G401.6 (cell line): Measurements from ENCODE around the gene PLEKHG4.

Source experiments
- FAIRE-seq: peaks from 2 replicates; lab custom pipeline; 2012; peaks lifted over from hg19 to GRCh38; lab: Jason Lieb, UNC

PLEKHG4 gene, protein sequence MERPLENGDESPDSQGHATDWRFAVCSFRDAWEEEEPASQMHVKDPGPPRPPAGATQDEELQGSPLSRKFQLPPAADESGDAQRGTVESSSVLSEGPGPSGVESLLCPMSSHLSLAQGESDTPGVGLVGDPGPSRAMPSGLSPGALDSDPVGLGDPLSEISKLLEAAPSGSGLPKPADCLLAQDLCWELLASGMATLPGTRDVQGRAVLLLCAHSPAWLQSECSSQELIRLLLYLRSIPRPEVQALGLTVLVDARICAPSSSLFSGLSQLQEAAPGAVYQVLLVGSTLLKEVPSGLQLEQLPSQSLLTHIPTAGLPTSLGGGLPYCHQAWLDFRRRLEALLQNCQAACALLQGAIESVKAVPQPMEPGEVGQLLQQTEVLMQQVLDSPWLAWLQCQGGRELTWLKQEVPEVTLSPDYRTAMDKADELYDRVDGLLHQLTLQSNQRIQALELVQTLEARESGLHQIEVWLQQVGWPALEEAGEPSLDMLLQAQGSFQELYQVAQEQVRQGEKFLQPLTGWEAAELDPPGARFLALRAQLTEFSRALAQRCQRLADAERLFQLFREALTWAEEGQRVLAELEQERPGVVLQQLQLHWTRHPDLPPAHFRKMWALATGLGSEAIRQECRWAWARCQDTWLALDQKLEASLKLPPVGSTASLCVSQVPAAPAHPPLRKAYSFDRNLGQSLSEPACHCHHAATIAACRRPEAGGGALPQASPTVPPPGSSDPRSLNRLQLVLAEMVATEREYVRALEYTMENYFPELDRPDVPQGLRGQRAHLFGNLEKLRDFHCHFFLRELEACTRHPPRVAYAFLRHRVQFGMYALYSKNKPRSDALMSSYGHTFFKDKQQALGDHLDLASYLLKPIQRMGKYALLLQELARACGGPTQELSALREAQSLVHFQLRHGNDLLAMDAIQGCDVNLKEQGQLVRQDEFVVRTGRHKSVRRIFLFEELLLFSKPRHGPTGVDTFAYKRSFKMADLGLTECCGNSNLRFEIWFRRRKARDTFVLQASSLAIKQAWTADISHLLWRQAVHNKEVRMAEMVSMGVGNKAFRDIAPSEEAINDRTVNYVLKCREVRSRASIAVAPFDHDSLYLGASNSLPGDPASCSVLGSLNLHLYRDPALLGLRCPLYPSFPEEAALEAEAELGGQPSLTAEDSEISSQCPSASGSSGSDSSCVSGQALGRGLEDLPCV

DNA sequence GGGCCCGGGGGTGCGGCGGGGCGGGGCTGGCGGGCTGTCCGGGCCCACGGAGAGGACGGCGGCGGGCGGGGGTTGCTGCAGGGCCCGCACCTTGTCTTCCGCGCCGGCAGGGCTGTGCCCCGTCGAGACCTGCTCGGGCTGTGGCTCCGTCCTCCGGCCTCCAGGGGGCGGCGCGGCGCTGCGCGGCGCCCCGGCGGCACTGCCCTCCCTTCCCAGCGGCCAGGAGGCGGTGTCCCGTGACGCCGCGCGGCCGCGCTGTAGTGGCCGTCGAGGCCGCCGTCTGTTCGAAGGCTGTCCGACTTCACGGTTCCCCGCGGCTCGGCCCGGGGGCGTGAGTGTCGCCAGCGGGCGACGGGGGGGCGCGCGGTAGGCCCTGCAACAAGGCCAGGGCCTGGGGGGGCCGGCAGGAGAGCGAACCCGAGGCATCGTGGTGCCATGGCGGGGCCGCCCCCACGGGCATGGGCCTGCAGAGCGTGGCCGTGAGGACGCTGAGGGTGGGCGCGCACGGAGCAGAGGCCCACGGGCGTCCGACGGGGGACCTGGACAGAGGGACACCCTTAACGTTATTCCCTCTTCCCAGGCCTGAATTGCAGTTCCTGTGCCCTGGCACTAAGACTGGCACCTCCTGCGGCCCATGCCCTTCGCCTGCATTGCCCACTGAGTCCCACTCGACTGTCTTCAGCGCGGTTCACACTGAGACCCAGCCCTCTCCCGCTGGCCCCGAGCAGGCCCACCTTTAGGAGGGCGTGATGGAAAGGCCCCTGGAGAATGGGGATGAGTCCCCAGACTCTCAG lies at the start of gene PLEKHG4:
PLEKHG4 (plus strand) TSS at position 237 of the 794 bp plus-strand sequence; CDS start at position 750, 513 bp downstream.
- FAIRE-seq, result no peak

DNA sequence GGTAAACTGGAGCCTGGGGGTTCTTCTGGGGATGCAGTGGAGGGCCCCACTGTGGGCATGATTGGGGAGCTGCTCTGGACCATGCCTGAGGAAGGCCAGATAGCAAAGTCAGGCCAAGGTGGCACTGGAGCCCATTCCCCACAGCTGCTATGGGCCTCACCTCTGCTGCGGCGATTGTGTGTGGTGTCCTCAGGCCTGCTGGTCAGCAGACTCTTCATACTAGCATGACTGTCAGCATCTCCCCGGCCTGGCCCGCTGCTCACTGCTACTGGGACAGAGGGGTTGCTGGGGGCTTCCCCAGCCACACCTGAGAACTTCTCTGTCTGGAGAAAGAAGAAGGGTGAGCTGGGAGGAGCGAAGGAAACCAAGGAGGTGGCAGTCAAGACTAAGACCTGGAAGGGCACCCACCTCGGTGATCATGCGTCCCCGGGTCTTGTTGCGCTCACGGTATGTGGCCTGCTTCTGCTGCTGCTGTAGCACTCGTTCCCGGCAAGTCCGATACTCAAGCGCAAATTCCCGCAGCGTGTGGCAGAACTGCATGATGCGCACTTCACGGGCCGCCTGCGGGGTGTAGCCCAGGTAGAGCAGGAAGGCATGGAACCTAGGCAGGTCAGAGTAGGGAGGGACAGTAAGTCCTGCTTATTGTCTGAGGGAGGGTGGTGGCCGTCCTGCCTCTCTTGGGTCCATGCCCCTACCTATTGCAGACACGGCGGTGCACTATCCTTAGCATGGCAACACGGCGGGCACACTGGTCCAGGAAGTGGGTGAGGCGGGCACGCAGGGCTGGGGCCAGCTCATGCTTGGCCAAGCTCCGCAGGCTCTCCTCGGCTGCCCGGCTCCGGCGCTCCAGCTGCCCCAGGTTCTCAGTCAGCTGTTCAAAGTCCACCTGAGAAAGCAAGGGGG lies 49.2 kb upstream of the PLEKHG4 start:
- FAIRE-seq, result no peak

DNA sequence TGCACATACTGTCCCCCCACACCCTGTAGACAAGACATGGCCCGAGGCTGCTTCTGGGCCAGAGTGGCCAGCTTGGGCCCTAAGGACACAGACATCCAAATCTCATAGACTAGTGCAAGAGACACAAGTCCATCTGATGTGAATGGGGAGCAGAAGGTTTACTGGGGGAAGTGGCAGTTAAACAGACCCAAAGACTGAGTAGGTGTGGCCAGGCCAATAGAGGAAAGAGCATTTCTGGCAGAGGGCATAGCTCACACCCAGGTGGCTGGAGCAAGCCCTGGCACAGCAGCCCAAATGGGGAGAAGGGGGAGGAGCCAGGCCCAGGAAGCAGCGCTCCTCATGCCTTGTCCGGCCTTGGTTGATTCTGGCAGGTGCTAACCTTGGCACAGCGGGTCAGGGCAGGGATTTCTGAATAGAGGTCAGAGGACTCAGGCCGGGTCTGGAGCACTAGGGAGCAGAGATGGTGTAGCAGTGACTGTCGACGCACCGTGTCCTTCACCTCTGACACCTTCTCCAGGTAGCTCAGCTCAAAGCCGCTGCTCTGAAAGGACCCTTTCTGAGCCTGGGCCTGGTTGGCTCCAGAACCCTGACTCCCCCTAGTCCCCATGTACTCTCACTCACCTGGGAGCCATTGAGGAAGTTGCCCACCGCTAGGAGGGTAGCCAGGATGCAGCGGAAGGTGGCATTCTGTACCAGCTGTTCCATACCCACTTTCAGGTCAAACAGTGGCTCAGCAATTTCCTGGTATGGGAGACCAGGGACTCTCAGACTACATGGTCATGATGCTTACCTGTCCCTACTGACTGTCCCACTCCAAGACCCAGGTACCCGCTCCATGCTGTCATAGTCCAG lies 48.3 kb upstream of the PLEKHG4 start:
- no peak for FAIRE-seq

DNA sequence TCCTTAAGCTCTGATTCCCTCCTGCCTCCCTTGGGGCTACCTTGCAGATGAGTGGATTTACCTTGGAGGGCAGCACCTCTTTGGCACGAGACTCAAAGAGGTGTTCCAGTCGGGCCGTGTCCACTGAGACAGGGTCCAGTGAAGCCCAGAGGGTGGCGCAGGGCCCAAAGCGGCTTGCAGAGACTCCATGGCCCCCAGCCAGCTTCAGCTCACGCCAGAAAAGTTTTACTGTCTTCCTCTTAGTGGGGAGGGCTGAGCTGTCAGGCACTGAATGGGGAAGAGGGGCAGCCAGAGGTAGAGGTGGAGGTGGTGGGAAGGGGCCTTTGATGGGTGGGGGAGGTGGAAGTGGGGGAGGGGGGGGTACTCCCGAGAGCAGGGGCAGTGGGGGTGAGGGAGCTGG lies 45.7 kb upstream of the PLEKHG4 start:
- no peak for FAIRE-seq

DNA sequence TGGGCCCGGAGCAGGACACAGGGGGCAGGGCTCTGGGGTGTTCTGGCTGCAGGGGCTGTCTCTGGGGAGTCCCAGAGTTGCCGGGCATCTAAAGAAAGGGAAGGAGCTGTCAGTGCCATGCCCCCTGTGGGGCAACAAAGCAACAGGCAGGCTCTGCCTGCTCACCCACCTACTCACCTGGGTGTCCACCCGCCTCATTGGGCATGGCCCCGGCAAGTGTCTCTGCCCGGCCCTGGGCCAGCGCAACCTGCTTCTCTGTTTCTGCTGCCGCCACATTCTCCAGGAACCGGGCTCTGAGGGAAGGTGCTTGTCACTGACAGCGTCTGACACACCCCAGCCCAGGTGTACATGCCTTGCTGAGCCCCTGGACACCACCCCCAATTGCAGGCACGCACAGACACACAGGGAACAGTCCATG lies 45.1 kb upstream of the PLEKHG4 start:
- no peak for FAIRE-seq

DNA sequence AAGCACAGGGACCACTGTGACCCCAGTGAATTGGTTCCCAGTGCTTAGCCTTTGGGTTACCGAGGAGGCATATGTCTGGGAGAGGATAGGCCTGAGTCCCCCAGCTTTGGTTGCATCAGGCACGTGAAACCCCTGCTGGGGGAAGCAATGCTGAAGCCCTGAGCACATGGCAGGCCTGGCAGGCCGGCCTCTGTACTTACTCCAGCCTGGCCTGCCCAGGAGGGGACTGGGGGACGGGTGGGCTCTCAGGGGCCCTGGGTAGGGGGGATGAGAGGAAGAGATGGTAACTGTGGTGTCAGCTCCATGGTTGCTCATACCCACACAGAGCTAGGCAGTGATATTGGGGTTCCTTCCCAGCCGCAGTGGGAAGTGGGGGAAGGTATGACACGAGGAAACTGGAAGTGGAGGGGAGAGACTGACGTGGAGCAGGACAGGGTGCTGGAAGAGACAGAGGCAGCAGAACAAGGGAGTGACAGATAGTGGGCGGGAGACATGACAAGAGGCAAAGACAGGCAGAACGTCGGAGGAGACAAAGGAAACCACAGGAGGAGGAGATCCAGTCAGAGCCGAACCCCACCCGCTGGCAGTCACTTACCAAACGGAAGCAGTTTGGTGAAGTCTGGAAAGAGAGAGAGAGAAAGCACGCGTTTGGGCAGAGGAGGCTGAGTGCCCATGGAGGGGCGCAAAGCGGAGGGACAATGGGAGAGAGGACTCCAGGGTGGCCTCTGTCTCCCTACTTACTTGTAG lies 43.3 kb upstream of the PLEKHG4 start:
- no peak for FAIRE-seq

DNA sequence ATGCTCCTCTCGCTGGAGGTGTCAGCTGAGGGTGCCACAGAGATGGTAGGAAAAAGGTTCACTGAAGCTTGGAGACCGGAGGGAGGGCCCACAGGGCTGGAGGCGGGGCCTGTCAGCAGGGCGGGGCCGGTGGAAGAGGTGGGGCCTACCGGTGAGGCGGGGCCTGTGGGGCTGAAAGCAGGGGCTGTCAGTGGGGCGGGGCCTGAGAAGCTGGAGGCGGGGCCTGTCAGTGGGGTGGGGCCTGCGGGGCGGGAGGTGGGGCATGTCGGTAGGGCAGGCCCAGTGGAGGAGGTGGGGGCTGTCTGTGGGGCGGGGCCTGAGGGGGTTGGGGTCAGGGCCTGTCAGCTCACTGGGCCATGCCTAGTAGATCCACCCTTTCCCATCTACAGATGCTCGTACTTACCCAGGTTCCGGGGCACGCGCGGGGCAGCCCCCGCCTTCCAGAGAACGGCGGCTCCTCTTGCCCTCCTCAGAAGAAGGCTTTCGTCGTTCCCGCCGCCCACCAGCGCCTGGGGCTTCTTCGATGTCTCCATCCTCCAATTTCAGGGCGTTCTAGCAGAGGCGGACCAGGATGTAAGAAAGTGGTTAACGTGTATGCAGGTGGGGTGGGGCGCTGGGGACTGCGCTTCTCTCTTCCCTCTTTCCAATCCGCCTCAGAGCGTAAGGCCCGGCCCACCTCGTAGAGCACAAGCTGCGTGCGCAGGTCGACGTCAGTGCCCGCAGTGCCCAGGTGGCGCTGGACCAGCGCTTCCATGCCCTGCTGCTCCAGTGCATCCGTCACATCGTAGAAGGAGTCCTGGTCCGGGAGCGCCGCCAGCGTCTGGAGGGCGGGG lies 42.6 kb upstream of the PLEKHG4 start:
- FAIRE-seq, result no peak

DNA sequence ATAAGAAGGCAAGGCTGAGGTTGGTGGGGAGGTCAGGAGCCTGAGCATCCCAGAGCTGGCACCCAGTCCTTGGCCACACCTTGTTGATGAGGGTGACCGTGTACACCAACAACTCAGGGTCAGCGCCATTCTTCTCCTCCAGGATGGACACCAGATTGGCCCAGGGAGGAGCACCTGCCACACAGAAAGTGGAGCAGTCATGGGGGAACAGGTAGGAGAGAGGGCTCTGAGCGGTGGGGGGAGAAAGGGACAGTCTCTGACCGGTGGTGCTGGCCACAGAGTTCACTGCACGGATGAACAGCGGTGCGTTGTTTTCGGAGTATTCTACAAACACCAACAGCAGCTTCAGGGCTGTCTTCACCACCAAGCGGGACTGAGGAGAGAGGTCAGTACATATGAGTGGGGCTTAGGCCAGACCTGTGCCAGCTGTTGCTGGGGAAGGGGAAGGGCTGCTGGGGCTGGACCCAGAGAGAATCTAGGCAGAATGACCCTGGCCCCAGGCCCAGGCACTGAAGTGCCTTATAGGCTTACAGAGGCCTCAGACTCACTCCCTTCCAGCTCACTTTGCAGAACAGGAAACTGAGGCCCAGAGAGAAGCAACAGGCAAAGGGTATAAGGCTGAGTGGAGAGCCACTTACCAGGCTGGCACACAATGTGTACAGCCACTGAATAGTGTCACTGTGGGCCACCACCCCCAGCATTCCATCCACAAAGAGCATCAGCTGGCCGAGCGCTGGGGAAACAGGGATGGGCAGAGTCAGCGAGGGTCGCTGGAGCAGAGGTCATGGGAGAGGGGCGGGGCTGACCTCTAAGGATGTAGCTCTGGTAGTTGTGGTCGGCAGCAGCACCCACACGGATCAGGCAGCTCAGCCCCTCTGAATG lies 41.7 kb upstream of the PLEKHG4 start:
- FAIRE-seq, result no peak

DNA sequence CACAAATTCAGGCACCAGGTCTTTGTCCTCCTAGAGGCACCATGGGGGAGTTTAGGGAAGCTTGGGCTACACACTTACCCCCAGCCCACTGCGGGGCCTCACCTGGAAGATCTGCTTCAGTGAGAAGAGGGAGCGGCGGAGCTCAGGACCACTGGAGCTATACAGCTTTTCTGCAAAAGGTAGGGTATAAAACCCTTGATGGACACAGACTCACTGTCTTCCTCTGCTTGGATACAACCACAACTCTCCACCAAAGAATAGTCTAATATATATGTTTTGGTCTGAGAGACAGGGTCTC lies 41.1 kb upstream of the PLEKHG4 start:
- no peak for FAIRE-seq

DNA sequence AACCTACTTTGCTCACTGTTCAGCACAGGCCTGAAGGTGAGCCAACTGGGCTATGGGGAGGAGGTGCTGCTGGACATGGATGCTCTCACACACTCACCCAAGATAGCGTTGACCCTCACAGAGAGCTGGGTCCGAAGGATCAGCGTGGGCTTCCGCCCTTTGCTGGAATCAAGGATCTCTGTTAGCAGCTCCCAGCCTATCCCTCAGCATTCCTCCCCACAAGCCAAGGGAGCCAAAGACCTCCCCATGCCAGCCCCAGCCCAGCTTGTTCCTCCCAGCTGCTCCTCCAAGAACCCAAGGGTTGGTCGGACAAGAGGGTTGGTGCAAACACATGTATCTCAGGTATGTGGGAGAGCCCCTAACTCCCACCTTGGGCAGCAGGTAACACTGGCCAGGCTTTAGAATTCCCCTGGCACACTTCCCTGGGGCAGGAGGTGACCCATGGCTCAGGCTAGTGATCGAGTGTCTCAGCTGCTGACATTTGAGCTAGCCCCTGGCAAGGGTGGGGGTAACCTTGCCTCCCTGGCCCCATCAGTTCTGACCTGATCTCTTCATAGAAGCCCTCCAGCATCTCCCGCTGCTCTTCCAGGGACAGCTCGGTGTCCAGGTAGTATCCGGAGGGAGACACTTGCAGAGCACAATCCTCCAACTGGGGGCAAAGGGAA lies 40.4 kb upstream of the PLEKHG4 start:
- FAIRE-seq, result no peak

DNA sequence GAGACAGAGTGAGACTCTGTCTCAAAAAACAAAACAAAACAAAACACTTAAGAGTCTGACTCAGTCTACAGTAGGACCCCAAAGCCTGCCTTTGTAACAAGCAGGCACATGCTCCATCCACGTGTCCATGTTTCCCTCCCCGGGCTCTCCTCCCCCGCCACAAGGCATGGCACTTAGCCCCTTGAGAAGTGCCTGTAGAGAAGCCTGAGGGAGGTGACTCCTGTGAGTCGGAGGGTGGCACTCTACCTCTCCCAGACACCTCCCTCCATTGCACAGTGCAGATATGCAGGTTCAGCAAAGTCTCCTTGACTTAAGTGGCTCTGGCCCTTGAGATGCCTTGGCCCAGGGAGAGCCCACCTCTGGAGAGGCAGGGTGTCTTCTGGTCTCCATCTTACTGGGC lies 38.8 kb upstream of the PLEKHG4 start:
- FAIRE-seq, result no peak

DNA sequence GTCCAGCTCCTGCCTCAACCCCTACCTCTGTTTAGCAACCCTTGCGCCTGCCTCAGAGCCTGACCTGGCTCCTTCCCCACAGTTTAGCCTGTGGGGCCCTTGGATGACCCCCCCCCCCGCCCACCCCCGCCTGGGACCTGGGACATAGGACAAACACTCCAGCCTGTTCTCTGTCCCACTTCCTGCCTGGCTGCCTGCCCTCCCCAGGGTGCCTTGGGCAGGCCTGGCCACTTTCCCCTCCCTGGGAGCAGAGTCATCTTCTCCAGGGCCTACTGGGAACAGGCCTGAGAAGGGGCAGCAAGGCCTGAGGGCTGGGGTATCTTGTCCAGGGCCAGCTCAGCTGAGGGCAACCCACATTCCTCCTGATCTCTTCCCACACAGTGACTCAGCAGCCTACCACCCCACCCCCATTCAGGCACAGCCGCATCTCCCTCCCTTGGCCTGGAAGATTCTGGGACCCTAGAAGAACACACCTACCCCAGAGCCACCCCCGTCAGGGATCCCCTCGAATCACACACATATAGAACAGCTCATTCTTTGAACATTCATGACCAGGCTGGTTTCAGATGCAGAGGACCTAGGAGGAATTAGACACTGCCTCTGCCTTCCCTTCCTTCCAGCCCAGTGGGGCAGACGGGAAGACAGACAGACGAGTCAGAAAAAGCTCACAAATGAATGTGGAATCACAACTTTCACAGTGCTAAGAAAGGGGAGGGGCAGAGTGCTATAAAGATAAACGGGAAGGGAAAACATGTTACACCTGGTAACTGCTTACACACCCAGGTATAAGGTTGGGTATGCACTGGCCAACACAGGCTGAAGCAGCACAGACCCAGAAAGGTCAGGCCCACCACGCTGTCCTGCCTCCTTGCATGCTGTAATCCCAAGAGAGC lies 38.1 kb upstream of the PLEKHG4 start:
- FAIRE-seq, result no peak

DNA sequence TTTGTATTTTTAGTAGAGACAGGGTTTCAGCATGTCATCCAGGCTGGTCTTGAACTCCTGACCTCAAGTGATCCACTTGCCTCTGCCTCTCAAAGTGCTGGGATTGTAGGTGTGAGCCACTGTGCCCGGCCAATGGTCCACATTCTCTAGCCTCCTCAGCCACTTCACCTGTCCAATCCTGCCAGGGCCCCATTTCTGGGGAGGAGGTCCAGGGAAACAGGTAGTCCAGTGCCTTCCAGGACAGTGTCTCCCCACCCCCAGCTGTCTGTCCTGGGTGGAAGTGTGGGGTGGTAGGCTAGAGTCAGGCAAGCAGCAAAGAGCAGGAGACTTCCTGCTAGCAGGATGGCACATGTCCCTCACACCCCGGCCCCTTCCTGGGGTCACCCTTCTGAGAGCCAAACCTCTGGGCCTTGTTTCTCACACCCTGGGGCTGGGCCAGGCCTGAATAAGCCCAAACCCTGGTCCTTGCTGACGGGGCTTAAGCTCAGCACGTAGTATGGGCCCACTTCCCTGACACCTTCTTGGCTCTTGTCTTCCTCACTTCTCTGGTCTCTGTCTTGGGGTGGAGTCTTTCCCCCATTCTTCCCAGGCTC lies 37.1 kb upstream of the PLEKHG4 start:
- no peak for FAIRE-seq

DNA sequence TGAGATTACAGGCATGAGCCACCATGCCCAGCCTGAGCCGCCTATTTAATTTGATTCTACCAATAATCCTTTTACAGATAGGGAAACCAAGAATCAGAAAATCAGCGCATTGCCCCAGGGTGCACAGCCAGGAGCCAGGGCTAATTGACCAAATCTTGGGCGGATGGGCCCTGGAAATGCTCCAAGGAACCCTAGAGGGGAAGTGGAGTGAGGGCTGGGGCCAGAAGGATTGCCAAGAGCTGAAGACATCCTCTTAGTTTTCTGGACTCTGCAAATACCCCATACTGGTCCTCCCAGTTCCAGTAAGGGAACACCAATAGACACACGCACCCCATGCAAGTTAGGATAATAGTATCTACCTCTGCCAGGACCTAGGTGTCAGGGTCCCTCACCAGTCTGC lies 35.9 kb upstream of the PLEKHG4 start:
- no peak for FAIRE-seq
